Stimulated activated CD8-positive, alpha-beta memory T cell treated with anti-CD3 and anti-CD28 coated beads, Interleukin-15, amount 100 ng/mL, for 4 hours (primary cell): Measurements from ENCODE around the gene CGB2.
"Not testable (repeated sequence)": the region's sequence is repeated elsewhere in the genome, so short reads cannot be mapped to it uniquely, and the experiment has no call there.

Experiments
- DNase-seq, 2 donors: peaks; one replicate each; pipeline ENCODE4 v3.0.0-alpha.2; 2020; ENCODE audit warnings: low read depth in 2 of 2

Gene CGB2

DNA sequence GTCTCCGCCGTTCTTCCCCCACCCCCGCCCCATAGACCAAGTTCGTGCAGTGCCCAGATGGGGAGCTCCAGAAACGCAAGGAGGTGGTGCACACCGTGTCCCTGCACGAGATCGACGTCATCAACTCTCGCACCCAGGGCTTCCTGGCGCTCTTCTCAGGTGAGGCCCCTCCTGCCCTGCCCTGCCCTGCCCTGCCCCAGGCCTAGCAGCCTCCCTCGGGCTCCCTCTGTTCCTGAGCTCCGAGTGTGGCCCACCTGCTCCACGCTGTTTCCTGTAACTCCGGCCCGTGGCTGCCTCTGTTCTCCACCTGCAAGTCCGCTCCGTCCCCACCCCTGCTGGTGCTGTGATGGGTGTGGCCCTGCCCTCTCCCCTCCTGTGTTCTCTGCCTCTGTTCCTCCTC, 21.2 kb upstream of the CGB2 start:
- no peak for DNase-seq

DNA sequence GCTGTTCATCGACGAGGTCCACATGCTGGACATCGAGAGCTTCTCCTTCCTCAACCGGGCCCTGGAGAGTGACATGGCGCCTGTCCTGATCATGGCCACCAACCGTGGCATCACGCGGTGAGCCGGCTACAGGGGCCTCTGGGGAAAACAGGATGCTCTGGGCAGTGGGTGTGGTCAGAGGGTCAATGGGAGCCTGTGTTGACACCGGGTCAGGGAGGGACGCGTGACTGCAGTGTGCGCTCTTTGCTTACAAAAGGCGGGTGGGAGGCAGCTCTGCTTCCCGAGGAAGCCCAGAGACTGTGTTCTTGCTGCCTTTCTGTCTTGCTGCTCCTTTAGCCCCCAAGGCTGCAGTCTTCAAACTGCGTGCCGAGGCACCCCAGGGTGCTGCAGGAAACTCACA, 20.5 kb upstream of the CGB2 start:
- DNase-seq = no peak

DNA sequence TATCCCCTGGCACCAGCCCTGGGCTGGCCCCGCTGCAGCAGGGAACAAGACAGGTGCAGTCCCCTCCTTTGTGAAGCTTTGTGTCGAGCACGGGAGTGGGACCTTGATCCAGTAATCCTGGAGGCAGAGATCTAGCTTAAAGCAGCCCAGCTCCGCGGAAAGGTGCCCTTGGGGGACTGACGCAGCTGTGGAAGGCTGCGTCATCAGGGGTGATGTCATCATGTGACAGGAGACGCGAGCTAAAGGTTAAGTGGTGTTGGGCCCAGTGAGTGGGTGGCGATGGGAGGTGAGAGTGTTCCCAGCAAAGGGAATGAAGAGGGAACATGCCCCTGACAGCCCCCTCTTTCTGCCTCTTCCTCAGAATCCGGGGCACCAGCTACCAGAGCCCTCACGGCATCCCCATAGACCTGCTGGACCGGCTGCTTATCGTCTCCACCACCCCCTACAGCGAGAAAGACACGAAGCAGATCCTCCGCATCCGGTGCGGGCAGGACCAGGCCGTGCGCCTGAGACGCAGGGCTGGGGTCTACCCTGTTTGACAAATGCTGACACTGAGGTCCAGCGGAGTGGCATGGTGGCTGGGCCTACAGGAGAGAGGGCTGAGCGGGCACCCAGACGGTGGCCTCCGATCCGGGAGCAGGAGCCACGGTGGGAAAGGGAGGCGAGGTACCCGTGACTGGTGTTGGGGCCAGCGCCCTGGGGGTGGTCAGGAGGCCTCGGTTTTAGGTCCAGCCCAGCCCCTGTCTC, 17.4 kb upstream of the CGB2 start:
- DNase-seq = no peak

DNA sequence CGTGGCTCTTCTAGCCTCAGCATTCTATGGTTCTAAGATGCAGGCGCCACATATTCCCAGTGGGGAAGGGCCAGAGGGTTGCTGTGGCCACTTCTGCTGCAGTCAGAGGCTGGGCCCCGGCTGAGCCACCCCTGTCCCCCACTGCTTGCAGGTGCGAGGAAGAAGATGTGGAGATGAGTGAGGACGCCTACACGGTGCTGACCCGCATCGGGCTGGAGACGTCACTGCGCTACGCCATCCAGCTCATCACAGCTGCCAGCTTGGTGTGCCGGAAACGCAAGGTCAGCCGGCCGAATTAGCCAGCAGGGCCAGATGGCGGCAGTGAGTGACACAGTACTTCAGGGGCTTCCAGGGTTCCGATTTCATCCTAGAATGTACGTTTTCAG, 16.8 kb upstream of the CGB2 start:
- DNase-seq = no peak

DNA sequence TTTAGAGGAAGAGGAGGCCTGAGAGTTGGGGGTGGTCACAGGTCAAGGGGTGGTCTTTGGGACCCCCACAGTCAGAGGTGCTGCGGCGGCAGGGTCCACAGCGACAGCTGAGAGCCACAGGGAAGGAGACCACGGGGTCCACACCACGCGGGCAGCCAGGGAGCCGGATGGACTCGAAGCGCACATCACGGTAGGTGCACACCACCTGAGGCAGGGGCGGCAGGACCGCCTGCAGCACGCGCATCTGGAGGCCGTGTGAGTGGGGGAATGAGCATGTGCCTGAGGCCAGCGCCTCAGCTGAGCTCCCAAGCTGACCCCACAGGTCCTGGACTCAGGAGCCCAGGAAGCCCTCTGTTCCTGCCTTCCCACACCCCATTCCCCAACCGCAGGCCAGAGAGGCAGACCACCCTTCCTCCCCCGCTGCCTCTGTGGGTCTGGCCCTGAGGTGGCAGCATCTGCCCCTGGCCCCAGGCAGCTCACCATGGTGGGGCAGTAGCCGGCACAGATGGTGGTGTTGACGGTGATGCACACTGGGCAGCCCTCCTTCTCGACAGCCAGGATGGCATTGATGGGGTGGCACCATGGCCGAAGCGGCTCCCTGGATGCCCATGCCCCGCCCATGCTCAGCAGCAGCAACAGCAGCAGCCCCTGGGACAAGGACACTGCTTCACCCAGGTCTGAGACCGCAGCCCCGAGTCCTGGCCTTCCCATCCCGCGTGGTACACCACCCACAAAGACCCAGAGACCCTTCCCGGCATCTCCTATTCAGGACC, 15.4 kb upstream of the CGB2 start:
- no peak for DNase-seq

DNA sequence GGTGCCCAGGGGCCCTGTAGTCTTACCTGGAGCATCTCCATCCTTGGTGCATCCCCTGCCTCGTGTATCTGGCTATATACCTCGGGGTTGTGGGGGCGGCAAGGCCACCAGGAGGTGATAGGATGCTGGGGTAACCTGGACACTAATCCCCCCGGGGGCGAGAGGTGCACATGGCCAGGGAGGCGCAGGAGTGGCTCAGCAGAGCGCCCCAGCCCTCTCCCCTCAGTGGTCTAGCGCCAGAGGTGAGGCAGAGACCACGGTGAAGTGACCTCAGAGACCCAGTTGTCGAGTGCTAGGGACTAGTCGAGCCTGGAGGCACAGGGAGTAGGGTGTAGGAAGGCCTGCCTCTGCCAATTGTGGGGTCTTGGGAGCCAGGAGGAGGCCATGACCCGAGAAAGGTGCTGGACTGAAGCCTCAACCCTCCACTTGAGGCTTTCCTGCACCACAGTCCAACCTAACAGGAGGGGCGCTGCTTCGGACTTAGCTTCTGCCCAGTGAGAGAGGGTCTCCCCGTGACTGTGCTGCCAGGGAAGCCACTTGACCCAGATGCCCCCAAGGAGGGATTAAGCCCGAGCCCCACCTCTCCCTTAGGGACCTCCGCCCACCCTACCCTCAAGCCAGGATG, 14.5 kb upstream of the CGB2 start, which contains the start of gene LHB:
LHB (minus strand) TSS at position 51 of the 625 bp plus-strand sequence; CDS start at position 41, 10 bp downstream.
- DNase-seq = no peak

DNA sequence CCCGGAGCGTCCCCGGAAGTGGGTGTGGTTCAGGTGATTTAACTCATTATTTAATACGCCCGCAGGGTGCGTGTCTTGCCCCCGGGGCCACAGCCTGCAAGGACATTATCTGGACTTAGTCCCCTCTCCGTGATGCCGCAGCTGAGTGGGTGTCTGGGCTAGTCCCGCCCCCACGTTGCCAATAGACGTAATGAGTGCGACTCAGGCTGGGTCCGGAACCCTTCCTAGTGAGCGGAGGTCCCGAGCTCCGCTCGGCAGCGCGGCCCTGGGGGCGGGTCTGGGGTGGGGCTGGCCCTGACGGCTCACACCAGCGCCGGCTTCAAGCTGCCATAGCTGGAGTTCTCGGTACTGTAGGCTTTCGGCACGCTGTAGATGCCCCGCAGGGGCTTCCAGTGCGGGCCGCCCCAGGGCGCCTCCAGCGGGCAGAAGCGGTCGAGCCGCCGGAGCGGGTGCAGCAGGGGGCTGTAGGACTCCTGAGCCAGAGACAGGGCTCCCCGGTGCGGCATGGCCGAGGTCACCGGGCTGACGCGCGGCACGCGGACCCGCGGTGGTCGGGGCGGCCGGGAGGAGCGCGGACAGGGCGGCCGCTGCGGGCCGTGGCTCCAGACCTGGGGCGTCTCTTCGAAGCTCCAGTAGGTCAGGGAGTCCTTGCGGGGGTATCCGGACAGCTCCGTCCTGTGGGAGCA, 13.9 kb upstream of the CGB2 start:
- DNase-seq = peak in 1 of 2 donors; percentile 26

DNA sequence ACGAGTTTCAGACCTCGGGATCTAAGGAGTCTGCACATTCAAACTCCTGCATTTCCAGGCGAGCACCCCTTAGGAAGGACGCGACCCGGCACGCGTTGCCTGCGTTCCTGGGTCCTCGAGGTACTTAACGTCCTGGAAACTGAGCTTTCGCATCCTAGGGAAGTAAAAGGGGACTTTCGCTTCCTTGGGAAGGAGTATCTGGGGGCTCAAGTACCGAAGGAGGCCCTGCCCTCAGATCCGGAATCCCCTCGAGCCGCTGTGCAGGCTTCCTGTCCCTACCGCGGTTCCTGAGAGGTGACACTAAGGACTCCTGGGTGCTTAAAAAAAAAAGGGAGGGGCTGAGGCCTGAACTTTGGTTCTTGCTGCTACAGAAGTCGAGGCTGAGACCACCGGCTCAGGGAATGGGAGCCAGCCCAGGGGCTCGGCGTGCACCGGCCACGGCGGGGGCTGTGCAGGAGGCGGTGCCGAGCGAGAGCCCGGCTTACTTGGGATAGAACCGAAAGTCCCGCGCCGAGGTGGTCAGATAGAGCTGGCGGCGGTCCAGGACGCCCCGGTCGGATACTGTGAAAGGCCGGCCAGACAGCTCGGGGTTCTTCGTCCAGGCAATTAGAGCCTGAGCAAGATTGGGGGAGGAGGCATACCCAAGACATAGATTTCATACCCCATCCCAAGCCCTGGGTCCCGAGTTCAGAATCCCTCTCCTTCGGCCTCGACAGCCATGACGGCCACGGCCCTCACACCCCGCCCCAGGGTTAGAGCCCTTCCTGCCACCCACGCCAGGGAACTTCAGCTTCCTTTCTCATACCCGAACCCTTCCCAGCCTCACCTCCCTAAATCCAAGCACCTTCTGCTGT, 13.1 kb upstream of the CGB2 start:
- DNase-seq = not testable (repeated sequence)

DNA sequence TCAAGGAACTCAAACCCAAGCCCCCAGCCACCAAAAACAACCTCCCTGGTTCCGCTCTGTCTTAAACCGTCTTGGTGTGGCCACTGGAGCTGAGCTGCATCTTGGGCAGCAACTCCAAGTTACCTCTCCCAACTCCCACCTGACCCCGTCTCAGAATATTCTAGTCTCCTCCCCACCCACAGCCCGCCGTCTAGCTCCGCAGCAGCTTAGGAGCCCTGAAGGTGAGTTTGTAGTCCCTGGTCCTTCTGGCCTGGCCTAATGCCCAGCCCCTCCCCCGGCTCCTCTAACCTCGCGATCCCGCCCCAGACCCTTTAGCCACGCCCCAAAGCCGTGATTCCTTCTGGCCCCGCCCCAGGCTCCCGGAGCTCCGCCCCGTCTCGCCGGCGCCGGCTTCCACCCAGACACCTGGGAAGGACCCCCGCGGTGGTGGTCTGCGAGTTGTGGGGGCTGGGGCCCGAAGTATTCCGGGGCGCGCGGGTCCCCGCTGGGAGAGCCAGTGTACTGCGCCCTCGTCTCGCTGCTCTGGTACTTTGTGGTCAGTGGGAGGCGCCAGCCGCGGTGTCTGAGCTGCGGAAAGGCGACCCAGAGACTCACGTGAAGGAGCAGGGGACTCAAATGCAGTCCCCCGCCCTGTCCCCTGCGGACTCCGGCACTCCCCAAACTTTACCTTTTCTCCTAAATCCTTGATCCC, 12.3 kb upstream of the CGB2 start:
- DNase-seq = peak; percentile 30 to 33

DNA sequence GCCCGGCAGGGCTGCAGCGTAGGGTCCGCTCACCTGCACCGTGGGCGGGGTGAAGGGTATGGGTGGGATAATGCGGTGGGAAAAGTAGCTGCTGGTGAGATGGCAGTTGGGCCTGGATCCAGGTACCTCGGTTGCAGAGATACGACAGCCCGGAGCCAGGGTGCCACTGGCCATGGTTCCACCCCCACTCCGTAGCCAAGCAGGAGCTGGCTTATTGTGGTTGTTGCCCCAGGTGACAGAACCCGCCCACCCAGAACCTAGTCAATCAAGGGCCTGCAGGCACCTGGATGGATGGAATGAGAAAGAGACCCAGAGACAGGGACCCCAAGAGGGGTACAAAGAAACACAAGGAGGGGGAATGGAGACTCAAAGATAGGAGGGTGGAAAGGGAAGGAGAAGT, 11.3 kb upstream of the CGB2 start:
- no peak for DNase-seq

DNA sequence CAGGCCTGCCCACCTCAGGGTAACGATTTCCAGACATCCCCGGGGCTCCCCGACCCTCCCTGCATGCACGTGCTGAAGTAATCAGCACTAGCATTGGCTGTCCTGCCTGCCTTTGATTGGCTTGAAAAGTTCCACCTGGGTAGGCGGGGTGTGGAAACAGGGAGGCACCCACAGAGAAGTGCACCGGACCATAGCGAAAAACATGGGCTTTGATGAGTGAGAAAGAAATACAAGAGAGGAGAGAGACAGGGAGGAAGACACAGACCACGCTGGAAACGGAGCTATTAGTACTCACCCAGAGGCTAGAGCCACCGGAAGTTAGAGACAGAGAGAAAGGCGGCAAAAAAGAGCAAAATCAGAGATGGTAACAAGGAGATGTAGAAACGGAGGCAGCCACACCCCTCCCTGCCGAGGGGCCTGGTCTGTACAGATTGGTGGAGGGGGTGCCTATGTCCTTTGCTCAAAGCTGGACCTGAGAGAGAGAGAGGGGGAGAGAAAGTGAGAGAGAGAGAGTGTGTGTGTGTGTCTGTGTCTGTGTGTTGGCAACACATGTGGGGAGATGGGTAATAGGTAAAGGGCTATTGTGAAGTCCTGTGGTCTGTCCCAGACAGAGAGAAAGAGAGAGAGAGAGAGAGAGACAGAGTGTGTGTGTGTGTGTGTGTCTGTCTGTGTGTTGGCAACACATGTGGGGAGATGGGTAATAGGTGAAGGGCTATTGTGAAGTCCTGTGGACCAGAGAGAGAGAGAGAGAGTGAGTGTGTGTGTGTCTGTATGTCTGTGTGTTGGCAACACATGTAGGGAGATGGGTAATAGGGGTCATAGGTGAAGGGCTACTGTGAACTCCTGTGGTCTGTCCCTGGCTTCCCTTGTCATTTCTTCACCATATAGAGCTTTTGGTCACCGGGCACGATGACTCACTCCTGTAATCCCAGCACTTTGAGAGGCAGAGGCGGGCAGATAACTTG, 10.5 kb upstream of the CGB2 start:
- no peak for DNase-seq

DNA sequence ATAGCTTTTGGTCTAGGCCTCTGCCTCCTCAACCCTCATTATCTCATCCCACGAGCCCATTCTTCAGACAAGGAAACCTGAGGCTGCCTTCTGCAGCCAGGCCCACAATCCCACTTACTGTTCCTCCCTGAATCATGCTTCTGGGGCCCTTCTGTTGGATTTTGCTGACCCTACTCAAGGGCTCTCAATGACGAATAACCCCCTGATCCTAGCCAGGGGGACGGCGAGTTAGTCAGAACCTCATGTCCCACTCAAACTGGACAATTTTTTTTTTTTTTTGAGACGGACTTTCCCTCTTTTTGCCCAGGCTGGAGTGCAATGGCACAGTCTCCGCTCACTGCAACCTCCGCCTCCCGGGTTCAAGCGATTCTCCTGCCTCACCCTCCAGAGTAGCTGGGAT, 9.6 kb upstream of the CGB2 start:
- no peak for DNase-seq

DNA sequence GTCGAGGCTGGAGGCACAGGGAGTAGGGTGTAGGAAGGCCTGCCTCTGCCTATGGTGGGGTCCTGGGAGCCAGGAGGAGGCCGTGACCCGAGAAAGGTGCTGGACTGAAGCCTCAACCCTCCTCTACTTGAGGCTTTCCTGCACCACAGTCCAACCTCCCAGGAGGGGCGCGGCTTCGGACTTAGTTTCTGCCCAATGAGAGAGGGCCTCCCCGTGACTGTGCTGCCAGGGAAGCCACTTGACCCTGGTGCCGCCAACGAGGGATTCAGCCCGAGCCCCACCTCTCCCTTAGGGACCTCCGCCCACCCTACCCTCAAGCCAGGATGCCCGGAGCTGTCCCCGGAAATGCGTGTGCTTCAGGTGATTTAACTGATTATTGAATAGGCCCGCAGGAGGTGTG, 7.5 kb upstream of the CGB2 start, which contains the start of gene CGB3:
CGB3 (minus strand) TSS at position 101 of the 400 bp plus-strand sequence. CDS start 362 bp downstream, outside the sequence.
- not testable (repeated sequence) for DNase-seq

DNA sequence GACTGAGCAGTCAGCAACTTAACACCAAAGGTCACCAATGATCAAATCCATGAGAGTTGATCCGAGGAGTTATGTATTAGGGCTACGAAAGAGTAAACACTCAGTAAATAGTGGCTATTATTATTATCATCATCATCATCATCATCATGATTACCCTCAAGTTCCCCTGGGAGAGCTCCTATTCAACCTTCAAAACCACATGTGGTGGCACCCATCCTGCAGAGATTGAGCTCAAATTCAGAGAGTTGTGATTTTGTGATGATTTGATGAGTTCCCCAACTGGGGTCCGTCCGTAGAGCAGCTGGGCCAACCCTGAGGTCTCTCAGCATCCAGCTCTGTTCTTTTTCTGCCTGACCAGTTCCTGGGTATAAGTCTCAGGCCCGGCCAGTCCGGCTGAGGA, 6.6 kb upstream of the CGB2 start:
- DNase-seq = not testable (repeated sequence)

DNA sequence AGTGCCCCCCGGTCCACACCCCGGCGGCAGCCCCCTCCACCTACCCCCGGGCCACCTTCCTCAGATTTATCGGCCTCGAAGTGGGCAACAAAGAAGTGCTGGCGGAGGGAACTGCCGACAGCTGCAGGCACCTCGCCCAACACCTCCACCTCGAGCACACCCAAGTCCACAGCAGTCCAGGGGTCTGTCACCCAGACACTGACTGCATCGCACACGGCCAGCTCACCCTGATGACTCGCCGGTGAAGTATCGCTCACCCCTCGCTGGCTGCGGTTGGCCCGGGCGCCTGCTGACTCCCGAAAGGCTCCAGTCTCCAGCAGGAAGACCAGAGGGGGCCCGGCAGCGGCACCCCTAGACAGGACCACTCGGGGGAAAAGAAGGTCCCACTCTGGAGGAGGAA, 6.1 kb upstream of the CGB2 start:
- not testable (repeated sequence) for DNase-seq

DNA sequence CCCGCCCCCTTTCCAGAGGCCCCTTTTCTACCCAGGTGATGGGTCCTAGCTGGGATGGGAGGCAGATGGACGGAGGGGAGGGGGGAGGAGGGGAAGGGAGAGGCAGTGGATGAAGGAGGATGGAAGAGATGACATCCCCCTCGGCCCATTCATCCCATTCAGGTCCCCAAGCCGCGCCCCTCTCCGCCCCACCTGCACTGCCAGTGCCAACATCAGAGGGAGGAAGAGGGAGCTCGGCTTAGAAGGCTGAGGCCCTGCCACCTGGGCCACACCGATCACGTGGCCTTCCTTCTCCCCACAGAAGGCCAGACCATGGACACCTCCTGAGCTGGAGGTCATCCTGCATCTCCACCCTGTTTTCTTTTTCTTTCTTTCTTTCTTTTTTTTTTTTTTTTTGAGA, 3.0 kb upstream of the CGB2 start:
- DNase-seq = not testable (repeated sequence)

DNA sequence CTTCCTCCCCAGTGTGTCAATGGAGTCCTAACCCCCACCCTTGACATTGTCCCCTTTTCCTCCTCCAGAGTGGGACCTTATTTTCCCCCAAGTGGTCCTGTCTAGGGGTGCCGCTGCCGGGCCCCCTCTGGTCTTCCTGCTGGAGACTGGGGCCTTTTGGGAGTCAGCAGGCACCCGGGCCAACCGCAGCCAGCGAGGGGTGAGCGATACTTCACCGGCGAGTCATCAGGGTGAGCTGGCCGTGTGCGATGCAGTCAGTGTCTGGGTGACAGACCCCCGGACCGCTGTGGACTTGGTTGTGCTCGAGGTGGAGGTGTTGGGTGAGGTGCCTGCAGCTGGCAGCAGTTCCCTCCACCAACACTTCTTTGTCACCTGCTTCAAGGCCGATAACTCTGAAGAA, 1.9 kb upstream of the CGB2 start:
- DNase-seq = not testable (repeated sequence)

DNA sequence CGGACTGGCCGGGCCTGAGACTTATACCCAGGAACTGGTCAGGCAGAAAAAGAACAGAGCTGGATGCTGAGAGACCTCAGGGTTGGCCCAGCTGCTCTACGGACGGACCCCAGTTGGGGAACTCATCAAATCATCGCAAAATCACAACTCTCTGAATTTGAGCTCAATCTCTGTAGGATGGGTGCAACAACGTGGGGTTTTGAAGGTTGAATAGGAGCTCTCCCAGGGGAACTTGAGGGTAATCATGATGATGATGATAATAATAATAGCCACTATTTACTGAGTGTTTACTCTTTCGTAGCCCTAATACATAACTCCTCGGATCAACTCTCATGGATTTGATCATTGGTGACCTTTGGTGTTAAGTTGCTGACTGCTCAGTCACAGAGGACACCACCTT, 1.4 kb upstream of the CGB2 start:
- DNase-seq = not testable (repeated sequence)

DNA sequence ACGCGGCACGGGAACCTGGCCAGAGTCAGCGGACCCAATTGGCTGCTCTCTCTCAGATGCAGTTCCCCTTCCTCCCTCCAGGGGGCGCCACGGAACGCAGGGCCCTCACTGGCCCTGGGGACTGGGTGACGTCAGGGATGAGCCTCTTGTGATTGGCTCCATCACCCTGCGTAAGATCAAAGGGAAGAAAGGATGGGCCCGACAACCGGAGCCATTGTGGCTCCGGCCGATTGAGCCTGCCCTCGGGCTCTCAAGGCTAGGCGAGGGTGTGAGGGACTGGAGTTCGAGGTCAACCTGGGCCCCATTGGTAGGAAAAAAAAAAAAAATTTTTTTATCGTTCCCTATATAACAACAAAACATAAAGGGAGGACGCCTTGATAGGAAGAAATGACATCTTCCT, 5.1 kb downstream of the CGB2 start, which contains the start of gene CGB1:
CGB1 (minus strand) TSS at position 81 of the 400 bp plus-strand sequence. CDS start 184 bp downstream, outside the sequence.
- DNase-seq = not testable (repeated sequence)
